GM18520 (cell line): ENCODE data around the gene ST6GALNAC4.
"Not testable (repeated sequence)": the region's sequence is repeated elsewhere in the genome, so short reads cannot be mapped to it uniquely, and the experiment has no call there.

ENCODE experiments used
- ATAC-seq: cut with Tn5 transposase; IDR thresholded peaks from one replicate; pipeline ENCODE4 v1.9.1; 2021; ENCODE audit not compliant: unreplicated experiment

Gene ST6GALNAC4

GRCh38 chr9:127874301-127875221, 42.3 kb downstream of the ST6GALNAC4 start:
- ATAC-seq: no peak

GRCh38 chr9:127873886-127874285, 43.0 kb downstream of the ST6GALNAC4 start:
- ATAC-seq: no peak

GRCh38 chr9:127873223-127873691, 43.6 kb downstream of the ST6GALNAC4 start:
- no peak for ATAC-seq

- no peak for ATAC-seq
These were observed 44.2 kb downstream of the ST6GALNAC4 start for GRCh38 chr9:127872369-127873222.

GRCh38 chr9:127871531-127871930, 45.3 kb downstream of the ST6GALNAC4 start:
- no peak for ATAC-seq

GRCh38 chr9:127870887-127871286, 46.0 kb downstream of the ST6GALNAC4 start:
- no peak for ATAC-seq

DNA sequence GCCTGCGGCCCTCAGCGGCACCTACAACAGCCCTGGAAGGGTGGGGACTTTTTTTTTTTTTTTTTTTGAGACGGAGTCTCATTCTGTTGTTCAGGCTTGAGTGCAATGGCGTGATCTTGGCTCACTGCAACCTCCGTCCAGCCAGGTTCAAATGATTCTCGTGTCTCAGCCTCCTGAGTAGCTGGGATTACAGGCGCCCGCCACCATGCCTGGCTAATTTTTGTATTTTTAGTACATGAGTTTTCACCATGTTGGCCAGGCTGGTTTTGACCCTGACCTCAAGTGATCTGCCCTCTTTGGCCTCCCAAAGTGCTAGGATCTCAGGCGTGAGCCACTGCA, 46.7 kb downstream of the ST6GALNAC4 start:
- ATAC-seq: not testable (repeated sequence)

- no peak for ATAC-seq
These were observed 47.3 kb downstream of the ST6GALNAC4 start for GRCh38 chr9:127869310-127870152.

DNA sequence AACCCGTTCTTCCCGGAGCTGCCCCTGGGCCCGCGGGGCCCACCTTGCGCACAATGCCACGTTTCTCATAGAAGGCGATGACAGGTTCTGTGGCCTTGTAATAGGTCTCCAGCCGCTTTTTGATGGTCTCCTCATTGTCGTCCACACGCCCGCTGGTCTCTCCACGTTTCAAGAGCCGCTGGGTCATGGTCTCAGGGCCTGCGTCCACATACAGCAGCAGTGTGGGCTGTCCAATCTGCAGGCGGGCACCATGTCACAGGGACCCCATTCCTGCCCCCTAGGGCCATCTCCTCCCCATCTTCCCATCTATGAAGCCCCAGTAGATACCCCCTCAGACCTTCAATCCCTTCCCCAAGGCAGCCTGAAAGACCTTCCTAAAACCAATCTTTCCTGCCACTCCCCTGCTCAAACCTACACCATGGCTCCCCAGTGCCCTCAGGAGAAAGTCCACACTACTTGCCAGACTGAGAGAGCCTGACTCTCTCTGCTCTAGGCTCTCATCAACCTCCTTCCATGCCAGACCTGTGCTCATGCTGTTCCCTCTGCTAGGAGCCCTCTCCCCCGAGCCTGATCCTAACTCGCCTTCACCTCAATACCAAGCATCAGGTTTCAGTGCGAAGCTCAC, 48.5 kb downstream of the ST6GALNAC4 start:
- no peak for ATAC-seq

GRCh38 chr9:127867356-127868277, 49.2 kb downstream of the ST6GALNAC4 start:
- no peak for ATAC-seq

DNA sequence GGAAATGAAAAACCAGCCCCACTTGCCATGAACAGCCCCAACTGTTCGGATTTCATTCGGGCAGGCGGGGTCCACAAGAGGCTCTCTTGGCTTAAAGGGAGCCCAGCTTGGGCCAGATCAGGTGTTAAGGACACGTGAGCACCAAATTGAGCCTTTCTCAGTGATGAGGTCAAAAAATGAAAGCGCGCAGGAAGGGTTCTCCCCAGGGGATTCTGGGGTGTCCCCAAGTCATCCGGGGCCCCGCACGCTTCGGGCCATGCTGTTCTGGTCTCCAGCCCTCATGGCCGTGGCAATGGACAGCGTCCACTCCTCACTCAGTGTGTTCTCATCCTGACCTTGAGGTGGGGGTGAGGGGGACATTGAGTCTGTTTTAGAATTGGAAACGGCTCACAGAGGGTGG, 50.3 kb downstream of the ST6GALNAC4 start:
- no peak for ATAC-seq

GRCh38 chr9:127865645-127866464, 51.0 kb downstream of the ST6GALNAC4 start:
- ATAC-seq: no peak

GRCh38 chr9:127863191-127863621, 53.6 kb downstream of the ST6GALNAC4 start:
- no peak for ATAC-seq

DNA sequence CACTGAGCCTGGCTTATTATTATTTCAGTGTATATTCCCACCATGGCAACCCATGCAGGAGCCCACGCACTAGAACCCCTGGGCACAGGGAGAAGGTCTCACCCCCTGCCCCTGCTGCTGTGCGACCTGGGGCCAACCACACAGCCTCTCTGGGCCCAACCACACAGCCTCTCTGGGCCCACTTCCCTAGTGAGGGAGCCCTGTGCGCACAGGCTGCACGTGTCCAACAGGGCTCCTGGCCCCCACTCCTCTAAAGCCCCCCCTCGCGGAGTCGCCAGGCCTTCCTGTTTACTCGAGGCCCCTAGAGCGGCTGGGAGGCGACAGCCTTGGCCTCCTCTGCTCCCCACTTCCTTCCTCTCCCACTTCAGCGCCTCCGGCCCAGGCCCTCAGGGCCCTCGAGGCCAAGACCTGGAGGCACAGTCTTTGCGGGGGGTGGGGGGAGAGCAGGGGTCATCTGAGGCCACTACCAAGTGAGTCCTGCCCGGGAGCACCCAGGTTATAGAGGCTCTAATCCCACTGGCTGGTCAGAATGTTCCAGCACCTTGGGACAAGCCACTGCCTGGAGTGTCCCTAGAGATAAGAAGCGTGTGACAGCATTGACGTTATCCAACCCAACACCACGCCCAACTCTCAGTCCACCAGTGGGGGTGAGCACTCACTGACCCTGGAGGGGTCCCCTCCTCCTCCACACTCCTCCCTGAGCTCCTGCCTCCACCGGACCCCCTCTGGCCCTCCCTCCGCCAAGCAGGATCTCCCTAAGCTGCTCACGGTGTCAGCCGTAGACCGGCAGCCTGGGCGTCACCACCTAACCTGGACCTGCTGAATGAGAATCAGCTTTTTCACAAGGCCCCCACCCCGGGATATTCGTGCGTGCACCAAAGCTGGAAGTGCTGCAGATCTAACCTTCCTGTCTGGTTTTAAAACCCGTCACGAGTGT, 54.5 kb downstream of the ST6GALNAC4 start:
- no peak for ATAC-seq

DNA sequence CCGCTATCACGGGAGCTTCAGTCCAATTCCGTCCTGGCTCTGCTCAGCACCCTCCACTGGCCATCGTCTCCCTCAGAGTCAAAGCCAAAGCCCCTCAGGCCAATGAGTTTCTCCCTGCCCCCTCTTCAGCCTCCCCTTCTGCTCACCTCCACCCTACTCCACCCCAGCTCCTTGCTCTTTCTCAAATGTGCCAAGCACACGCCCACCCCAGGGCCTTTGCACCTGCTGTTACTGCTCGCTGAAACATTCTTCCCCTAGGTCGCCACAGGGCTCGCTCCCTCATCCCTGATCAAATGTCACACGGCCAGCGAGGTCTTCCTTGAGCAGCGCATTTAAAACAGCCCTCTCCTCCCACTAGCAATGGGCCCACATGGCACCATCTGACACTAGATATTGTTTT, 56.1 kb downstream of the ST6GALNAC4 start:
- ATAC-seq: no peak

DNA sequence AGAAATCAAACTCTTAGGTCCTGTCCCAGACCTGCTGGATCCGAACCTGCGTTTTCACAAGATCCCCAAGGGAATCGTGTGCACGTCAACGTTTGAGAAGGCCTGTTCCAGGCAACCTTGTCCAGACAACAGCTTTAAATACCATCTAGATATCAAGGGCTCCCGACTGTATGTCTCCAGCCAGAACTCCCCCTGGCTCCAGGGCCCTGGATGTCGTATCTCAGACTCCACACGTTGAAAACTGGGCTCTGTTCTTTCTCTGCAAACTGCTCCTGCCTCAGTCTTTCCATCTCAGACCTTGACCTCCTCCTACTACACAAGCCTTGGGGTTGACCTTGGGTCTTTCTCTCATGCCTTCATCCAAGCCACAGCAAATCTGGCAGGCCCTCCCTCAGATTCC, 56.6 kb downstream of the ST6GALNAC4 start:
- no peak for ATAC-seq

DNA sequence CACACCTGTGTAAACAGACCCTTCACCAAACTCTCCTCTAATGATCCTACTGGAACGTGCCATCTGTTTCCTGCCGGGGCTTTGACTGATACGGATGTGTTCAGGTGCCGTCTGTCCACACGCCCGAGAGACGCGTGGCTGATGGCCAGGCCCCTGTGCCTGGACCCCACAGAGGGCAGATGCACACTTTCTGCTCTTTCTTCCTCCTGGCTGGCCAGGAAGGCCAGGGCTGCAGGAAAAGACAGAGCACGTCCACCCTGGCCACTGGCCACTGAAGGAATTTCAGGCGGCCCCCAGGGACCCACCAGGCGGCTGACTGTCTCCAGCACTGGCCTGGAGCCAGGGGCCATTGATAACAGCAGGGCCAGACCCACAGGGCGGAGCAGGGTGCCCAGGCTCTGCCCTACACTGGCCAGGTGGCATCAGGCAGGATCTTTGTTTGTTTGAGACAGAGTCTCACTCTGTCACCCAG, 58.8 kb downstream of the ST6GALNAC4 start:
- ATAC-seq: no peak
